Neural cell (in vitro differentiated cells): ENCODE data around the gene TSGA10IP. TPM values are rescaled to one million over a fixed set of nuclear protein-coding genes. Genes with fewer than 3 reads are reported as not detected.

Experiments used
- H2AFZ ChIP-seq: fragments of 200-600, 300-800 bp; sonication (generic), shearing (Covaris generic); 2 replicates; pipeline ENCODE4 v1.6.0; 2014; ENCODE audit warnings: low read depth, mild to moderate bottlenecking, antibody characterized with exemption, low read length, moderate library complexity
- H3F3A ChIP-seq: fragments of 200-600 bp; shearing (Covaris generic); 2 replicates; pipeline ENCODE4 v1.6.1; 2016; ENCODE audit warnings: mild to moderate bottlenecking, moderate library complexity, mixed read lengths, antibody characterized with exemption, low read length; ENCODE audit not compliant: insufficient read depth, poor library complexity, severe bottlenecking
- H3K27ac ChIP-seq: fragments of 200-600, 300-800 bp; sonication (generic), shearing (Covaris generic); 2 replicates; pipeline ENCODE4 v1.5.1; 2014; ENCODE audit warnings: mild to moderate bottlenecking, low read length, moderate library complexity
- H3K27me3 ChIP-seq: fragments of 300-800, 200-600 bp; sonication (generic), shearing (Covaris generic); 2 replicates; pipeline ENCODE4 v1.6.0; 2014; ENCODE audit warnings: mild to moderate bottlenecking, low read depth, low read length, moderate library complexity; ENCODE audit not compliant: insufficient read depth
- H3K36me3 ChIP-seq: fragments of 300-800, 200-600 bp; sonication (generic), shearing (Covaris generic); 2 replicates; pipeline ENCODE4 v1.5.1; 2014; ENCODE audit warnings: mild to moderate bottlenecking, antibody characterized with exemption, low read length, moderate library complexity; ENCODE audit not compliant: insufficient read depth
- H3K4me2 ChIP-seq: fragments of 300-800, 200-600 bp; sonication (generic), shearing (Covaris generic); 2 replicates; pipeline ENCODE4 v1.6.0; 2014; ENCODE audit warnings: mild to moderate bottlenecking, low read length
- H3K4me3 ChIP-seq: fragments of 300-800, 200-600 bp; sonication (generic), shearing (Covaris generic); 2 replicates; pipeline ENCODE4 v1.5.1; 2014; ENCODE audit warnings: mild to moderate bottlenecking, low read length, moderate library complexity
- H3K79me2 ChIP-seq: fragments of 200-600 bp; shearing (Covaris generic); replicated peaks from 2 replicates; pipeline ENCODE4 v1.6.0; 2014; ENCODE audit warnings: mild to moderate bottlenecking, low read length, moderate library complexity; ENCODE audit not compliant: insufficient read depth
- H3K9ac ChIP-seq: fragments of 300-800, 200-600 bp; sonication (generic), shearing (Covaris generic); 2 replicates; pipeline ENCODE4 v1.6.1; 2016; ENCODE audit warnings: mild to moderate bottlenecking, low read length, mixed read lengths
- H3K9me2 ChIP-seq: fragments of 200-600 bp; shearing (Covaris generic); 2 replicates; pipeline ENCODE4 v1.6.1; 2016; ENCODE audit warnings: mild to moderate bottlenecking, low read length, mixed read lengths; ENCODE audit not compliant: insufficient read depth
- H3K9me3 ChIP-seq: fragments of 200-600, 300-800 bp; sonication (generic), shearing (Covaris generic); 2 replicates; pipeline ENCODE4 v1.6.1; 2016; ENCODE audit warnings: mild to moderate bottlenecking, mixed run types, low read length, moderate library complexity, mixed read lengths
- H4K20me1 ChIP-seq: fragments of 200-600 bp; shearing (Covaris generic); 2 replicates; pipeline ENCODE4 v1.6.1; 2016; ENCODE audit warnings: mild to moderate bottlenecking, mixed run types; ENCODE audit not compliant: insufficient read depth
- EP300 ChIP-seq: fragments of 450-650 bp; conservative IDR thresholded peaks from 2 replicates; pipeline ENCODE4 v1.6.1; 2014; ENCODE audit warnings: antibody characterized with exemption, mild to moderate bottlenecking, moderate library complexity; ENCODE audit not compliant: poor library complexity, severe bottlenecking
- EZH2 ChIP-seq: fragments of 200-600, 300-800 bp; shearing (Covaris generic), sonication (generic); IDR thresholded peaks from 2 replicates; pipeline ENCODE4 v1.6.1; 2014; ENCODE audit warnings: antibody characterized with exemption, low read length, borderline replicate concordance, mild to moderate bottlenecking; ENCODE audit not compliant: insufficient read depth, poor library complexity, severe bottlenecking
- MXI1 ChIP-seq: fragments of 450-650 bp; conservative IDR thresholded peaks from 2 replicates; pipeline ENCODE4 v1.6.1; 2014; ENCODE audit warnings: antibody characterized with exemption, mild to moderate bottlenecking; ENCODE audit not compliant: poor library complexity, severe bottlenecking
- POLR2AphosphoS5 ChIP-seq: IDR thresholded peaks from 2 replicates; pipeline ENCODE4 v1.6.1; 2012
- RAD21 ChIP-seq: fragments of 450-650 bp; conservative IDR thresholded peaks from 2 replicates; pipeline ENCODE4 v1.6.1; 2014; ENCODE audit warnings: antibody characterized with exemption, mild to moderate bottlenecking, moderate library complexity
- SMC3 ChIP-seq: fragments of 450-650 bp; conservative IDR thresholded peaks from 2 replicates; pipeline ENCODE4 v1.6.1; 2014; ENCODE audit warnings: antibody characterized with exemption, mild to moderate bottlenecking, moderate library complexity; ENCODE audit not compliant: poor library complexity
- TAF1 ChIP-seq: IDR thresholded peaks from 2 replicates; pipeline ENCODE4 v1.6.1; 2012; ENCODE audit warnings: low read depth
- polyA plus RNA-seq: library from polyadenylated mRNA; depleted of rRNA; stranded (reverse); fragments of >200 nt; gene quantifications from 2 replicates; pipeline ENCODE4 v1.2.3, GENCODE V29; 2014
- TF ChIP-seq, protein P1 (sequence below): fragments of 450-650 bp; IDR thresholded peaks from 2 replicates; pipeline ENCODE4 v1.5.1; 2014; ENCODE audit warnings: antibody characterized with exemption, mild to moderate bottlenecking, moderate library complexity; ENCODE audit not compliant: poor library complexity, severe bottlenecking
- TF ChIP-seq, protein P2 (sequence below): IDR thresholded peaks from 2 replicates; pipeline ENCODE4 v1.6.1; 2012; ENCODE audit warnings: borderline replicate concordance

Gene TSGA10IP
- polyA plus RNA-seq, 1 donor from 2014 or later: 0.53 TPM

- Histone ChIP-seq H3K79me2 (peaks cover 17% of the 10 kb centered on the region), H3K9ac (no peak overlapping the region), H3K4me3 (no peak overlapping the region), H2AFZ (no peak overlapping the region), H3K36me3 (no peaks in the 10 kb centered on the region), H3K9me2 (no peaks in the 10 kb centered on the region), H3K4me2 (no peak overlapping the region), H3K27me3 (no peaks in the 10 kb centered on the region), H3F3A (no peaks in the 10 kb centered on the region), H3K27ac (no peak overlapping the region), H3K9me3 (no peaks in the 10 kb centered on the region), H4K20me1 (no peaks in the 10 kb centered on the region)
- no peak for TF ChIP-seq SMC3
- TF ChIP-seq EZH2: no peak
- no peak for TF ChIP-seq EP300
- TF ChIP-seq RAD21: no peak
Measured at GRCh38 chr11:65915101-65915820, 30.0 kb upstream of the TSGA10IP start.

DNA sequence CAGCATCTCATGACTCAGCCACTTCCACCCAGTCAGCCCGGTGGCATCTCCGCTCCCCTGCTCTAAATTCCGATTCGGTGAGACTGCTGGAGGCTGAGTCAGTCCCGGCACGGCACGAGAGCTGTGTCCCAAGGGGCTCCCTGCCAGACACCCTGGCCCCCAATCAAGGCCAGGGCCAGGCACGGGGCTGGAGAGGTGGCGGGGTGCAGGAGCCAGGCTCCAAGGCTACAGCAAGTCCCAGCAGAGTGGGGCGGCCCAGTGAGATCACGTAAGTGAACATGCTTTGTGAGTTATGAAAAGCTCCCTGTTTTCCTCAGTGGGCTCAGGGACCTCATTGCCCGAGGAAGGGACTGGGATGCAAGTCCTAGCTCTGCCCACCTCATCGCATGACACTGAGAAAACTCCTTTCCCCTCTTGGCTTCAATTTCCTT is 29.4 kb upstream of the TSGA10IP start:
- H3K27me3 ChIP-seq: no peaks in the 10 kb centered on the region
- TF ChIP-seq SMC3: no peak
- no peaks in the 10 kb centered on the region for H3F3A ChIP-seq
- no peak overlapping the region for H2AFZ ChIP-seq
- H3K9ac ChIP-seq: no peak overlapping the region
- H4K20me1 ChIP-seq: no peaks in the 10 kb centered on the region
- H3K9me2 ChIP-seq: no peaks in the 10 kb centered on the region
- no peaks in the 10 kb centered on the region for H3K9me3 ChIP-seq
- no peak overlapping the region for H3K4me3 ChIP-seq
- H3K27ac ChIP-seq: no peak overlapping the region
- peaks cover 20% of the 10 kb centered on the region for H3K79me2 ChIP-seq
- no peak overlapping the region for H3K4me2 ChIP-seq
- no peaks in the 10 kb centered on the region for H3K36me3 ChIP-seq

- no peak overlapping the region for H3K27ac ChIP-seq
- TF ChIP-seq RAD21 (no peak), EP300 (no peak), SMC3 (no peak), MXI1 (no peak), EZH2 (no peak), TAF1 (no peak), POLR2AphosphoS5 (no peak)
- TF ChIP-seq, protein P1, sequence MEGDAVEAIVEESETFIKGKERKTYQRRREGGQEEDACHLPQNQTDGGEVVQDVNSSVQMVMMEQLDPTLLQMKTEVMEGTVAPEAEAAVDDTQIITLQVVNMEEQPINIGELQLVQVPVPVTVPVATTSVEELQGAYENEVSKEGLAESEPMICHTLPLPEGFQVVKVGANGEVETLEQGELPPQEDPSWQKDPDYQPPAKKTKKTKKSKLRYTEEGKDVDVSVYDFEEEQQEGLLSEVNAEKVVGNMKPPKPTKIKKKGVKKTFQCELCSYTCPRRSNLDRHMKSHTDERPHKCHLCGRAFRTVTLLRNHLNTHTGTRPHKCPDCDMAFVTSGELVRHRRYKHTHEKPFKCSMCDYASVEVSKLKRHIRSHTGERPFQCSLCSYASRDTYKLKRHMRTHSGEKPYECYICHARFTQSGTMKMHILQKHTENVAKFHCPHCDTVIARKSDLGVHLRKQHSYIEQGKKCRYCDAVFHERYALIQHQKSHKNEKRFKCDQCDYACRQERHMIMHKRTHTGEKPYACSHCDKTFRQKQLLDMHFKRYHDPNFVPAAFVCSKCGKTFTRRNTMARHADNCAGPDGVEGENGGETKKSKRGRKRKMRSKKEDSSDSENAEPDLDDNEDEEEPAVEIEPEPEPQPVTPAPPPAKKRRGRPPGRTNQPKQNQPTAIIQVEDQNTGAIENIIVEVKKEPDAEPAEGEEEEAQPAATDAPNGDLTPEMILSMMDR: no peak
- TF ChIP-seq, protein P2, sequence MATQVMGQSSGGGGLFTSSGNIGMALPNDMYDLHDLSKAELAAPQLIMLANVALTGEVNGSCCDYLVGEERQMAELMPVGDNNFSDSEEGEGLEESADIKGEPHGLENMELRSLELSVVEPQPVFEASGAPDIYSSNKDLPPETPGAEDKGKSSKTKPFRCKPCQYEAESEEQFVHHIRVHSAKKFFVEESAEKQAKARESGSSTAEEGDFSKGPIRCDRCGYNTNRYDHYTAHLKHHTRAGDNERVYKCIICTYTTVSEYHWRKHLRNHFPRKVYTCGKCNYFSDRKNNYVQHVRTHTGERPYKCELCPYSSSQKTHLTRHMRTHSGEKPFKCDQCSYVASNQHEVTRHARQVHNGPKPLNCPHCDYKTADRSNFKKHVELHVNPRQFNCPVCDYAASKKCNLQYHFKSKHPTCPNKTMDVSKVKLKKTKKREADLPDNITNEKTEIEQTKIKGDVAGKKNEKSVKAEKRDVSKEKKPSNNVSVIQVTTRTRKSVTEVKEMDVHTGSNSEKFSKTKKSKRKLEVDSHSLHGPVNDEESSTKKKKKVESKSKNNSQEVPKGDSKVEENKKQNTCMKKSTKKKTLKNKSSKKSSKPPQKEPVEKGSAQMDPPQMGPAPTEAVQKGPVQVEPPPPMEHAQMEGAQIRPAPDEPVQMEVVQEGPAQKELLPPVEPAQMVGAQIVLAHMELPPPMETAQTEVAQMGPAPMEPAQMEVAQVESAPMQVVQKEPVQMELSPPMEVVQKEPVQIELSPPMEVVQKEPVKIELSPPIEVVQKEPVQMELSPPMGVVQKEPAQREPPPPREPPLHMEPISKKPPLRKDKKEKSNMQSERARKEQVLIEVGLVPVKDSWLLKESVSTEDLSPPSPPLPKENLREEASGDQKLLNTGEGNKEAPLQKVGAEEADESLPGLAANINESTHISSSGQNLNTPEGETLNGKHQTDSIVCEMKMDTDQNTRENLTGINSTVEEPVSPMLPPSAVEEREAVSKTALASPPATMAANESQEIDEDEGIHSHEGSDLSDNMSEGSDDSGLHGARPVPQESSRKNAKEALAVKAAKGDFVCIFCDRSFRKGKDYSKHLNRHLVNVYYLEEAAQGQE: no peak
- no peaks in the 10 kb centered on the region for H3K9me2 ChIP-seq
- no peaks in the 10 kb centered on the region for H3K9me3 ChIP-seq
- H3K4me3 ChIP-seq: no peak overlapping the region
- H2AFZ ChIP-seq: no peak overlapping the region
- H3F3A ChIP-seq: no peaks in the 10 kb centered on the region
- H3K36me3 ChIP-seq: no peaks in the 10 kb centered on the region
- no peak overlapping the region for H3K9ac ChIP-seq
- H3K4me2 ChIP-seq: no peak overlapping the region
- H4K20me1 ChIP-seq: no peaks in the 10 kb centered on the region
- no peaks in the 10 kb centered on the region for H3K27me3 ChIP-seq
- H3K79me2 ChIP-seq: peaks cover 20% of the 10 kb centered on the region
Measured at GRCh38 chr11:65916391-65916790, 28.9 kb upstream of the TSGA10IP start.
